GM21619 (cell line): ENCODE results near the gene CEACAM8.
"Not testable (repeated sequence)": the region's sequence is repeated elsewhere in the genome, so short reads cannot be mapped to it uniquely, and the experiment has no call there.

Experiments used
- ATAC-seq: cut with Tn5 transposase; IDR thresholded peaks from one replicate; pipeline ENCODE4 v1.9.1; 2021; ENCODE audit not compliant: unreplicated experiment

CEACAM8 gene

DNA sequence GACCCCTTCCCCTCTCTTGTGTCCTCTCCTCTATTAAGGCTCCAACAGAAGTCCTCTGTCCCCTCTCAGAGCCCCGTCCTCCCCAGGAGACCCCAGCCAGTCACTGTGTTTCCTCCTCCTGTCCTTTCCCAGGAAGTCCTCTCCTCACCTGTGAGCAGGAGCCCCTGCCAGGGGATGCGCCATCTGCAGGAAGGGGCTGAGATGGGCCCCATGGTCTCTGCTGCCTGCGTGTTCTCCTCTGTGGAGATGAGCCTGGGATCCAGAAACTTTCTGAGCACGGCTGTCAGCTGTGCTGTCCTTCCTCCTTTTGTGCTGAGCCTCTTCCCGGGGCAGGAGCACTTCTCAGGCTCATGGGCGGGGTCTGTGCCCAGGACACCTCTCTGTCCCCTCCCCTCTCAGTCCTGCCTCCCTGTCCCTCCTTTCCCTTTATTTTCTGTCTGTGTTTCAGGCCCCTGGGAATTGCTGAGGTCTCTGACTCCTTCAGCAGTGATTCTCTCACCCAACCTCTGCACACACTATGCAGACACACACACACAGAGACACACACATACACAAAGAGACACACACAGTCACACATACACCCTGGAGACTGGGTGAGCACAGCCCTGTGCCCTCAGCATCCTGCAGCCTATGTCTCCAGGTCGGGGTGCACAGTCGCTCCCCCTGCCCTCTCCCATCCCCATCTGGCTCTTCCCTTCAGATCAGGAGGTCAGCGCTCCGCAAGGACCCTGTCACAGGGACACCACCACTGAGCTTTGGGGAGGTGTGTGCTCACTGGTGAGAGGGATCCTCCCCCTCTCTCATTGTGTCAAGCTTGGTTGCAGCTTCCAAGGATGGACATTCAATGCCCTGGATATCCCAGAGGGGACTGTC lies at the start of gene CEACAM8:
Gene CEACAM8 (minus strand): TSS at position 308 of the 873 bp plus-strand sequence. CDS start 96 bp downstream, at position 212.
- no peak for ATAC-seq

DNA sequence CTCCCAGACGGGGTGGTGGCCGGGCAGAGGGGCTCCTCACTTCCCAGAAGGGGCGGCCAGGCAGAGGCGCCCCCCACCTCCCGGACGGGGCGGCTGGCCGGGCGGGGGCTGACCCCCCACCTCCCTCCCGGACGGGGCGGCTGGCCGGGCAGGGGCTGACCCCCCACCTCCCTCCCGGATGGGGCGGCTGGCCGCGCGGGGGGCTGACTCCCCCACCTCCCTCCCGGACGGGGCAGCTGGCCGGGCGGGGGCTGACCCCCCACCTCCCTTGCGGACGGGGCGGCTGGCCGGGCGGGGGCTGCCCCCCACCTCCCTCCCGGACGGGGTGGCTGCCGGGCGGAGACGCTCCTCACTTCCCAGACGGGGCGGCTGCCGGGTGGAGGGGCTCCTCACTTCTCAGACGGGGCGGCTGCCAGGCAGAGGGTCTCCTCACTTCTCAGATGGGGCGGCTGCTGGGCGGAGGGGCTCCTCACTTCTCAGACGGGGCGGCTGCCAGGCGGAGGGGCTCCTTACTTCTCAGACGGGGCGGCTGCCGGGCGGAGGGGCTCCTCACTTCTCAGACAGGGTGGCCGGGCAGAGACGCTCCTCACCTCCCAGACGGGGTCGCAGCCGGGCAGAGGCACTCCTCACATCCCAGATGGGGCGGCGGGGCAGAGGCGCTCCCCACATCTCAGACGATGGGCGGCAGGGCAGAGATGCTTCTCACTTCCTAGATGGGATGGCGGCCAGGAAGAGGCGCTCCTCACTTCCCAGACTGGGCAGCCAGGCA lies 44.8 kb upstream of the CEACAM8 start:
- ATAC-seq = not testable (repeated sequence)

DNA sequence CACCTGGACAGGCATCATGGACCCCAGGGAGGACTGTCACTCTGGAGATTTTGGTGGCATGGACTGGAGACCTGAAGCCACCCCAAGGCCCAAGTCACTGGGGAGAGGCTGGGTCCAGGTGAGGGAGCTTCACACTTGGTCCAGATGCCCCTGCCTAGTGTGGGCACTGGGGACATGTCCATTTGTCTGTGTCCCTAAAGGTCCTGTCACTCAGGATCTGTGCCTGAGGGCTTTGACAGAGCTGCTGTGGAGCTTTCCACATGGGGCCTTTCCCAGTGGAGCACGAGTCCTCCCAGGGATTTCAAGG lies 40.5 kb upstream of the CEACAM8 start:
- ATAC-seq = no peak

DNA sequence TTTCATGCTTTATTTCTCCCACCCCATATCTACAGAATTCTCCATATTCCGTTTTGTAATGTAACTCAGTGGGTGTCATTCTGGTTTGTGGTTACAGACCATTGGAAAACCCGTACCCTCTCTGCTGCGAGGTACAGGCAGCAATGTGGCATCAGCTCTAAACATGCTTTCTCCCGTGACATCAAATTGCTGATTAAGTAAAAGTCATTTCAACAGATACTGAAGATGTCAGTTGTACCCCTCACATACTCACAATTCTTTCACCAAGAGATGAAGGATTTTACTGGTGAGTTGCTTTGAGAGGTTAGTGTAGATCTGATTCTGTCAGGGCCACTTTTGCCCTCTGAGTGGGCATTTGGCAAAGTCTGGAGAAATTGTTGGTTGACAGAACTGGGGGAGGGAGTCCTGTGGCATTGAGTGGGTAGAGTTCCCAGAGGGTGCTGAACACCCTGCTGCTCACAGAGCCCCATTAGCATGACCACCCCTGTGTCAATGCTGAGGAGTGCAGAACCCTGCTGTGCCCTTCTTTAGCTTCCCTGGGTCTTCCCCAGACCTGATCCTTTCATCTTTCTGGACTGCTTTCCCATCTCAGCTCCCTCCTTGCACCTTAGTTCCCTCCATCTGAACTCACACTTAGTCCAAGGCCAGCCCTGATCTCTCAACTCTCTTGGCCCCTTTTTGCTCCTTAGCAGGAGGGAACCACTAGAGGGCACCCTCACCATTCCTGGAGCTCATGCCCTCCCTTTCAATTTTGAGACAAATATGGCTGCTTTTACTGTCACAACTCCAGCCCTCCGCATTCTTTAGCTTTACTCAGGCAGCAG lies 39.9 kb upstream of the CEACAM8 start:
- ATAC-seq = no peak

DNA sequence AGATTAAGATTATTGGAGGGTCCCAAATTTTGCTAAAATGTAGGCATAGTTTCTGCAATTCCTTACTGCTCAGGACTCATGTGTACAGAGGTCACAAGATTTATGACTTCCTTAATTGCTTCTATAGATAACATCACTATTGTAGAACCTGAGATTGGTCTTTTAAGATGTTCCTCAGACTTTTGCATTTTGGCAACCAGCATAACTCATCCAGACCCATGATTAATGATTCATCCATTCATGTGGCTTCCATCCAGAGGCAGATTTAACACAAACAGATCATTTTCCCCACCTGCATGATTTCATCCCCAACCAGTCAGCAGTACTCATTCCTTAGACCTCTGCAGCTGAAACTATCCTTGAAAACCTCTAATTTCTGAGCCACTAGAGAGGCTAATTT lies 34.5 kb upstream of the CEACAM8 start:
- ATAC-seq = no peak

DNA sequence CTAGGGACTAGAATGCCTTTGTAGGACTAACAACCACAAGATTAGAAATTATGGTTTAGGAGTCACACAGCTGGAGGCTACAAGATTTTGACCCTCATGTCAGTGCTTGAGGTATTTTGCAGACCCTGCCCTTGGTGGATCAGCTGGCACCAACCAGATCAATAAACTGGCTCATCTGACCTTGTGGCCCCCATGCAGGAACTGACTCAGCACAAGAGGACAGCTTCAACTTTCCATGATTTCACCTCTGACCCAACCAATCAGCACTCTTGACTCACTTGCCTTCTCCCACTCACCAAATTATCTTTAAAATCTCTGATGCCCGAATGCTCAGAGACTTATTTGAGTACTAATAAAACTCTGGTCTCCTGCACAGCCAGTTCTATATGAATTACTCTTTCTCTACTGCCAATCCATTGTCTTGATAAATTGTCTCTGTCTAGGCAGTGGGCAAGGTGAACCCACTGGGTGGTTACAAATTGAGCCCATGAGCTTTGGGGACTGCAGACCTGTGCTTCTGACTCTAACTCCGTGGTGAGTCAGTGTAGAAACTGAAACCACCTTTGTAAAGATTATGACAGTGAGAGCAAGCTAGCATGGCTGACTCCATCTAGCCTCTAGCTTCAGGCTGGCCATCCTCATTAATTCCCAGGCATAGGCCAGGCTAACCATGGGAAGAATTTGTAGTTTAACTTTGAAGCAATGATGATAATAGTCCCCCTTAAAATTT lies 33.9 kb upstream of the CEACAM8 start:
- ATAC-seq = no peak

DNA sequence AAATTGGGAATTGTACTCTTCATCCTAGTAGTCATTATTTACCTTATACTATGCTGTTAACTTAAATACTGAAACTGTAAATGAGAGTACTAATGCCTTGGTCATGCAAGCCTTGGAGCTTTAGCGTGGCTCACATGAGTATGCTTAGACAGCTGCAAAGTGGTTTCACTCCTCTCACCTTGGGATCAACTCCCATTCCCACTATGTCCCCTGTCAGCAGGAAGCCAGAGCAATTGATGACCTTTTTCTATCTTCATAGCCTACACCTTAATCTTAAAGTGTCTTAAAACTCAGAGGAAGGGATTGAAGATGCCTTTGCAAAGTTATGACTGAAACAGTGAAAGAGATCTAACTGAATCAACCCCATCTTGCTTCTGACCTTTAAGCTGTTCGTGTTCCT lies 33.2 kb upstream of the CEACAM8 start:
- no peak for ATAC-seq

DNA sequence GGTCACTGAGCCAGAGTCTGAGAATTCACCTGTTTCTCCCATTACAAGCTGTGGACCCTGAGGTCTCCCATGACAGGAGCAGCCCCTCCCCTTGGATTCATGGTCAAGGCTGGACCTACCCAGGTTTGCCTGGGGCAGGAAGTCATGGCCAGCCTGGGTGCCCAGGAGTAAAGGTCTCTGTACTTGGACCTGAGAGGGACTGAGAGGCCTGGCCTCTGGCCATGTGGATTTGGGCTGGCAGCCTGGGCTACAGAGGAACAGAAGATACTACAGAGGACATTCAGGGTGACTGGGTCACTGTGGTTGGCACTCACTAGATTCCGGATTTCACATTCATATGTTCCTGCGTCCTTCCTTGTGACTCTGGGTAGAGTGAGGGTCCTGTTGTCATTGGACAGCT lies 31.5 kb upstream of the CEACAM8 start:
- ATAC-seq = no peak

DNA sequence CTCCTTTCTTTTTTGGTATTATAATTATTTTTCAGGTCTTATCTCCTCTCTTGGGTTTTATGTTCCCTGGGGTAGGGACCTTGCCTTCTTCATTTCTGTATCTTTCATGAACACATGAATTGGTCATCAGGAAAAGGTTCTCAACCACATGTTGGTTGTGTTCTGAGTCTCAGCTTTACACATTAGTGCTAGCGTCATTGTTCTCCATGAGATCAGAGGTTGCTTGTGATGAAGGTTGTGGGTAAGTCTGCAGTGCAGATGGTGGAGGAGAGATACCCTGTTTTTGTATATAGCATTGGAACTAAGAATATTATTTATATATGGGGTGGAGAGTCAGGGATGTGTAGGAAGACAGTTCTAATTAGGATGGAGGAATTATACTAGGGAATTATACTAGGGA lies 24.5 kb upstream of the CEACAM8 start:
- ATAC-seq = no peak

DNA sequence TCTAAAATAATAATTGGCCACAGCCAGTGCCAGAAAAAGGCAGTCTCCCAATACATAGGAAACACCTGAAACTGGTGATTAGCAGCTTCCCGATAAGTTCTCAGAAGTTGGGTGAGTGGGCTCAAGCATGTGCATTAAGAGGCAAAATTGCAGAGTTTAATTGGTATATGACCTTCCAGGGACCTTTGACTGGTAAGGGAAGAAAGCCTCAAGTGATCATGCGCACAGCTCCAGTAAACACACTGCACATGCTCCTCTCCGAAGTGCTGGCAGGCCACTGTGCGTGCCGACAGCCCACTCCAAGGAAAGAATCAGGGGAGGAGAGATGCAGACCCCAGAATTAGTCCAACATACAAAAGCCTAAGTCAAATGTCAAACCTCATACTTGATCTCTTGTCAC lies 18.9 kb upstream of the CEACAM8 start:
- no peak for ATAC-seq

DNA sequence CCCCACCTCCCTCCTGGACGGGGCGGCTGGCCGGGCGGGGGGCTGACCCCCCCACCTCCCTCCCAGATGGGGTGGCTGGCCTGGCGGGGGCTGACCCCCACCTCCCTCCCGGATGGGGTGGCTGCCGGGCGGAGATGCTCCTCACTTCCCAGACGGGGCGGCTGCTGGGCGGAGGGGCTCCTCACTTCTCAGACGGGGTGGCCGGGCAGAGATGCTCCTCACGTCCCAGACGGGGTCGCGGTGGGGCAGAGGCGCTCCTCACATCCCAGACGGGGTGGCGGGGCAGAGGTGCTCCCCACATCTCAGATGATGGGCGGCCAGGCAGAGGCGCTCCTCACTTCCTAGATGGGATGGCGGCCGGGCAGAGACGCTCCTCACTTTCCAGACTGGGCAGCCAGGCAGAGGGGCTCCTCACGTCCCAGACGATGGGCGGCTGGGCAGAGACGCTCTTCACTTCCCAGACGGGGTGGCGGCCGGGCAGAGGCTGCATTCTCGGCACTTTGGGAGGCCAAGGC lies 15.7 kb upstream of the CEACAM8 start:
- ATAC-seq = not testable (repeated sequence)

DNA sequence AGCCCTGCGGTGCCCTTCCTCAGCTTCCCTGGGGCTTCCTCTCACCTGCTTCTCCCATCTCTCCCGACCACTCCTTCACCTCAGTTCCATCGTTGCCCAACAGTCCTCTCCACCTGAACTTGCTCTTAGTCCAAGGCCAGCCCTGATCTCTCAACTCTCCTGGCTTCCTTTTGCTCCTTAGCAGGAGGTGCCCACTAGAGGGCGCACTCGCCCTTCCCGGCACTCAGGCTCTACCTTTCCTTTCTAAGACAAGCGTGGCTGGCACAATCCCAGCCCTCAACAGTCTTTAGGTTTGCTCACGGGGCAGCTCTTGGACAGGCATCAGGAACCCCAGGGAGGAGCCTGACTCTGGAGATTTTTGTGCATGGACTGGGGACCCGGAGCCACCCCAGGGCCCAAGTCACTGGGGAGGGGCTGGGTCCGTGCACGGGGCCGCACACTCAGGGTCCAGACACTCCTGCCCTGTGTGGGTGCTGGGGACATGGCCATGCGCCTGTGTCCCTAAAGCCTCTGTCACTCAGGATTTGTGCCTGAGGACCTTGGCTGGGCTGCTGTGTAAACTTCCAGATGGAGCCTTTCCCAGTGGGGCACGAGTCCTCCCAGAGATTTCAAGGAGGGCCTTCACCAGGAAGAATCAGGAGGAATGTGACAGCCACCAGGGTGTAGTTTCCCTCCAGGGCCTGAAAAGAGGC lies 12.1 kb upstream of the CEACAM8 start:
- no peak for ATAC-seq

DNA sequence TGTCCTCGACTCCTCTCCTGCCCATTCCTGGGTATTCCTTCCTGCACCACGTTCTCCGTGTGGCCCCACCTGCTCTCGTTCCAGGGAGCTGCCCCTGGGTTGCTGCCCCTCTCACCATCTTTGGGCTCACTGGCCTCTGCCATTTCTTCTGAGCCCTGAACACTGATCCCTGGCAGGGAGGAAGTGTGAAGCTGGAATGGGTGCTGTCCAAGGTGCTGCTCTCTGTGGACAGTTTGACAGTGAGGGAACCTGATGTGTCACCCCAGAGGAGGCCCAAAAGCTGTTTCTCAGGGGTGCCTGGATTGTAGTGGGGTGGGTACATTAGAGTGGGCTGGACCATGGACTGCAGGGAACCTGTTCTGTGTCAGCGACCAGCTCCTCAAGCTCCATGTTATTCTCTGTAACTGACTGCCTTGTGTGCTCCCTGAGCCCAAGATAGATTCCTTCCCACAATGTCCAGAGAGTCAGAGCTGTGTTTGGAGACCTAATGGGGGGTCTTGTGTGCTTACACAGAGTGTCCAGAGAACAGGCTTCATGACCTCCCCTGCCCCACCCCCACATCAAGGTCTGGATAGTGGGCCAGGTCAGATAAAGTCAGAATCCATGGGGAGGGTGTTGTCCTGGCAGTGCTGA lies 7.2 kb upstream of the CEACAM8 start:
- no peak for ATAC-seq

DNA sequence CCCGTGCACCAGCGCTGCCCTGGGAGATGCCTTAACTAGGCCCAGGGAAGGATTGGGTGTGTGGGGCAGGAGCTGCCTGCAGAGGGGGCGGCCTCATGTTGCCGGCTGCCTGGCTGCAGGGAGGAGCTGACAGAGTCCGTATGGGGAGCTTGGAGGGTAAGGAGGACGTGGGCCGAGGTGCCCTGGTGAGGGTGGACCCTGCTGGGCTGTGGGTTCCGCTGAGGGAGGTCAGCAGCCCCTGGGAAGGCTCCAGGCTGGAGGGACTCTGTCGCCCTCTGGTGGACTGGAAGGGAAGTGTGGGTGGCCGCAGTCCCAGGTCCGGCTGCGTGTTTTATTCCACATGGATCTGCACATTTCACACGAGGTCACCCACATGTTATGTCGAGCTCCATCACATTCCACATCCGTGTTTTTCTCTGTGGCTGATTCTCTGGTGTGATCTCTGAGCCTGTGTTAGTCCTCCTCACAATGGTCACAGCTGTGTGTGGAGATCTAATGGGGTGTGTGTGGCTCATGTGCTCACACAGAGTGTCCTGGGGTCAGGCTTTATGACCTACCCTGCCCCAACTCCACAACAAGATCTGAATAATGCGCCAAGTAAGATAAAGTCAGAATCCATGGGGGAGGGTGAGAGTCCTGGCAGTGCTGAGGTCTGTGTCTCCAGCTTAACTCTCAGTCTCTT lies 1.8 kb upstream of the CEACAM8 start:
- no peak for ATAC-seq

DNA sequence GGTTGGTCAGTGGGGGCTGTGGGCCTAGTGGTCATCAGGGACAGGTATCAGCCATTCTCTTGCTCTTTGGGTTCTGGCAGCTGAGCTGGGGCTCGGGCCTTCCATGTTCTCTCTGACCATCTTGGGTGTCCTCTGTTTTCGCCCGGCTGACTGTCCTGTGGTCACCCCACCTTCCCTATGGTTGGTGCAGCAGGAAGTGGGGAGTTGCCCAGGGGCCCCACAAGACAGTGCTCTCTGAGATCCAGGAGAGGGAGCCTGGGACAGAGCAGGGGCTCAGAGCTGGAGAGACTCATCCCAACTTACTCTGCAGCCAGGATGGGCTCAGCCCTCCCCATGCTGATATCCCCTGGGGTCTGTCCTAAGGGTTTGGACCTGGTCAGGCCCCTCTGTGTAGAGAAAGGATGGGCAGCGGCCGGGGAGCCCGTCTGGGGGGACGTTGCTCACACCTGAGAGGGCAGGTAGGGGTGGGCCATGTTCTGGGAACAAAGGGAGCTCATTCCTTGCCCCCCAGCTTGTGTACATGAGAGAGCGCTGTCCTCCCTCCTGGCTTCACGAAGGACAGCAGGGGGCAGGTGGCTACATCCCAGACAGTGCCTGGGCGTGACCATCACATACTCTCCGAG lies 937 bp upstream of the CEACAM8 start:
- no peak for ATAC-seq

DNA sequence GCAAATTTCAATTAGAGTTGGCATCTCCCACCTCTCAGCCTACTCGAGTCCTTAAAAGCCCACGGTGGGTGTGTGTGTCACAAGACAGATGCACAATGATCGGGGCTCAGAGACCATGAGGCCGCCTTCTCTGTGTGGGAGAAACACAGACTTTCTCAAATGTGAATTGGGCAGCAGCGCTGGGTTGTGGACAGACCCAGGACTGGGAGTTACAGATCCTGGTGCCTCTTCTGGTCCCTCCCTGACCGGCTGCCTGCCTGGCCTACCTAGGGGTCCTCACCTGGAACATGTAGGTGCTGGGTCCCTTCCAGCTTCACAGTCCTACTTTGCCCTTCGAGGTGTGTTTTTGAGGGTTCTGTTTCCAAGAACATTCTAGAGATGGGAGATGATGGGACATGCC lies 4.9 kb downstream of the CEACAM8 start:
- ATAC-seq = no peak

DNA sequence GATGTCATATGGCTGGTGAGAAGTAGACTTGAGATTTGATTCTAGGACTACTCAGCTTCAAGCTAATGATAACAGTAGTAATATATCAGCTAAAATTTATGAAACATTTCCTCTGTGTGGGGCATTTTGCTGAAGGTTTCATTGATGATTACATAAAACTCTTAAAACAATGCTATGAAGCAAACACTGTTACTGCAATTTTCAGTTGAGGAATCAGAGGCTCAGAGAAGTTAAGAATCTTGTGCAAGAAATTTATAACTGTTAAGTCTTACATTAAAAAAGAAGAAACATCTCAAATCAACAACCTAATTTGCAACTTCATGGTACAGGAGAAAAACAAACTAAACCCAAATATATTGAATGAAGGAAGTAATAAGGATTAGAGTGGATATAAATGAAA lies 10.3 kb downstream of the CEACAM8 start:
- ATAC-seq = no peak

DNA sequence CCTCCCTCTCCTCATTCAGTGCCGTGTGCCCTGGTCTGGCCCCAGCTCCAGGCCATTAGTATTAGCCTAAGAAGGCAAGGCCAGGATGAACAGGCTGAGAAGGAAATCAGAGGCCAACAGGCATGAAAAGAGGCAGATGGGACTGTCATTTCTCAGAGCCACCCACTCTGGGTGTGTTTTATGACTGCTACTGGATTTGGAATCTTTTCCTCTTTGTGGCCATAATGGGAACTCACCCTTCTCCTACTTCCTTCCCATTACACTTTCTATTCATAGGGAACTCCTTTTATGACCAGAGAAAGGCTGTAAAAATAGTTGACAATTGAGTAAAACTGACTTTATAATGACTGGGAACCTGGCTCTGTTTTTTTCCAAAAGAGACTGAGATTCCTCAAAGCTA lies 17.7 kb downstream of the CEACAM8 start:
- ATAC-seq = no peak

DNA sequence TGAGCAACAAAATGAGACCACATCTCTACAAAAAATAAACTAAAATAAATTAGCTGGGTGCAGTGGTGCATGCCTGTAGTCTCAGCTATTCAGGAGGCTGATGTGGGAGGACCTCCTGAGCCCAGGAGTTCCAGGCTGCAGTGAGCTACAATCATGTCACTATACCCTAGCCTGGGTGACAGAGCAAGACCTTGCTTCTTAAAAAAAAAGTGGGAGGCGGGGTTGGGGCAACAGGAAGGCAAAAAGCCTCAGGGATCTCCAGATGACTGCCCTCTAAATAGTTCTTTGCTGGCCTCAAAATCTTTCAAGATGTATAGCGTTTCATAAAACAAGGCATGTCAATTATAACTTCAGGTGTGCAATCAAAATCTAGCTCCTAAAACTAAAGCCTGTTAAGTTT lies 18.5 kb downstream of the CEACAM8 start:
- ATAC-seq = no peak
